ENCODE data around the gene TMEM37.

TMEM37 gene

DNA sequence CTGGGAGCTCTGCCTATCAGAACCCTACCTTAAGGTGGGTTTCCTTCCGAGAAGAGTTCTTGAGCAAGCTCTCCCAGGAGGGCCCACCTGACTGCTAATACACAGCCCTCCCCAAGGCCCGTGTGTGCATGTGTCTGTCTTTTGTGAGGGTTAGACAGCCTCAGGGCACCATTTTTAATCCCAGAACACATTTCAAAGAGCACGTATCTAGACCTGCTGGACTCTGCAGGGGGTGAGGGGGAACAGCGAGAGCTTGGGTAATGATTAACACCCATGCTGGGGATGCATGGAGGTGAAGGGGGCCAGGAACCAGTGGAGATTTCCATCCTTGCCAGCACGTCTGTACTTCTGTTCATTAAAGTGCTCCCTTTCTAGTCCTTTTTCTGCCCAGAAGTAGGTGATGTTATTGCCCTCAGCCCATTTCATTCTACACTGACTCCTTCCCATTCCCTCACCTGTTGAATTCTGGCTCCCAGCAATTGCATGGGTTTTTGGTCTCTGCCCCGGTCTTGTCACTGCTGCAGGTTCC, 6.5 kb downstream of the TMEM37 start:
- no peak for DNase-seq (ENCODE audit: extremely low read depth, low read depth)
- no peak overlapping the region for H3K4me3 ChIP-seq (replicated peaks; ENCODE audit: low read depth, low read length)
- no peak for TF ChIP-seq CTCF (IDR thresholded peaks at IDR 0.05; ENCODE audit: low read depth, low read length, missing control alignments)

- DNase-seq (ENCODE audit: extremely low read depth, low read depth), result no peak
- no peak for TF ChIP-seq CTCF (IDR thresholded peaks at IDR 0.05; ENCODE audit: low read depth, low read length, missing control alignments)
Measured at GRCh38 chr2:119438726-119439284, 7.2 kb downstream of the TMEM37 start.

DNA sequence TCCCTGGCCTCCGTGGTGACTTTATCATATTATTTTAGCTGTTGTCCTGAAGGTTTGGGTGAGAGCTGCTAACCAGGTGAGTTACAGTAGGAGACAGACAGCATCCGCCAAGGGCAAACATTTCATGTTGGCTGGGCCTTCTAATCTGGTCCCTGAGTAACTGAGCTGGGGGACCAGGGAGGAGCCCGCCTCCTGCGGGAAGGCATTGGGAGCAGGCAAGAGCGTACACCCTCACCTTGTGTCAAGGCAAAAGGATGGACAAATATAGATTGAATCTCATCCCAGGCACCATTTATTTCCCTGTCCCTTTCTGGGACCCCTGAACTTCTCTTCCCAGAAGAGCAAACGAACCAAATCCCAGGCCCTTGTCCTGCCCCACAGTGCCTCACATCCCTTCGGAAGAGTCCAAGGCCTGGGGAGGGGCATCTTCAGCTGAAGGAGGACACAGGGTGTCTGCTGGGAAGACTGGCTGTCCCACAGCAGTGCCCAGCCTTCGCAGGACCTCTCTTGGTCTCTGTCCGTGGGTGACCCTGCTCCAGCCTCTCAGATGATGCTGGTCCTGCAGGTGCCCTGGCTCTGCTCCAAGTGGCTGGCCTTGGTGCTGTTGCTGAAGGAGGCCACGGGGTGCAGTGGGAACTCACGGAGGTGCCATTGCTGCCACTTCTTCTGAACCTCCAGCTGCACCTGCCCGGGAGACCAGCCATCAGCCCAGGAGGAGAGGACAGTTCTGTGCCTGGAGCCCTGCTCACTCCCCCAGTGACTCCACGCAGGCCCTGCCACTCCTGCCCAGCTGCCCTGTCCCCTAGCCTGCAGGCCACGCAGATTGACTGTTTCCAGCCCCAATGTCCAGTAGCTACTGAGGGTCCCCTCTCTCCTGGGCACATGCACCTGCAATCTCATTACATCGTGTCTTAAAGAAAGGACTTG, 8.2 kb downstream of the TMEM37 start:
- no peak for TF ChIP-seq CTCF (IDR thresholded peaks at IDR 0.05; ENCODE audit: low read depth, low read length, missing control alignments)
- H3K4me3 ChIP-seq (replicated peaks; ENCODE audit: low read depth, low read length), result no peak overlapping the region
- no peak for DNase-seq (ENCODE audit: extremely low read depth, low read depth)

More at GRCh38 chr2:119438726-119439284, 7.2 kb downstream of the TMEM37 start:
- H3K4me3 ChIP-seq (replicated peaks; ENCODE audit: low read depth, low read length), result no peak overlapping the region

DNA sequence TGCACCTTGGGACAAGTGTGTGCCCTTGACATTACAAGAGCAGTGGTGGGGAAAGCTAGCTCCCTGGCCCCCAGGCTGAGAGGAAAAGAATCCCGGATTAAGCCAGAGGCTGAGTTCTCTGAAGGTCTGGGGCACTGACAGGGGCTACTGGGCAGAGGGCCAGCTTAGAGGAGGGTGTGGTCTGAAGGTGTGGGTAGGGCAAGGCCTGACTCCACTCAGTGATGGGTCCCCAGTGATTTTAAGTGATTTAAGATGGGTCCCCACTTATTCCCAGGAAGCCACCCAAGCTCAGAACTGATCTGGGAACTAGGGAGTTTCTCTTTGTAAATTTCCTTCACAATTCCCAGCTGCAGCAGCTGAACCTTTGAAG, 8.8 kb downstream of the TMEM37 start:
- TF ChIP-seq CTCF (IDR thresholded peaks at IDR 0.05; ENCODE audit: low read depth, low read length, missing control alignments), result no peak
- DNase-seq (ENCODE audit: extremely low read depth, low read depth), result no peak
- no peak overlapping the region for H3K4me3 ChIP-seq (replicated peaks; ENCODE audit: low read depth, low read length)

GRCh38 chr2:119440873-119441272, 9.2 kb downstream of the TMEM37 start:
- no peak for DNase-seq (ENCODE audit: extremely low read depth, low read depth)
- no peak for TF ChIP-seq CTCF (IDR thresholded peaks at IDR 0.05; ENCODE audit: low read depth, low read length, missing control alignments)
- no peak overlapping the region for H3K4me3 ChIP-seq (replicated peaks; ENCODE audit: low read depth, low read length)

- no peak for DNase-seq (ENCODE audit: extremely low read depth, low read depth)
- no peak for TF ChIP-seq CTCF (IDR thresholded peaks at IDR 0.05; ENCODE audit: low read depth, low read length, missing control alignments)
- no peak overlapping the region for H3K4me3 ChIP-seq (replicated peaks; ENCODE audit: low read depth, low read length)
Measured at GRCh38 chr2:119441376-119442225, 9.9 kb downstream of the TMEM37 start.

Measured in HFF-Myc (cell line).